SHP77 (cell line): ENCODE data around the gene MCRIP2.

Source experiments
- DNase-seq, 2 experiments: peaks; one replicate each; lab custom pipeline; 2025; lab: John Stamatoyannopoulos, UW

MCRIP2 gene

GRCh38 chr16:669666-670065 lies 28.0 kb downstream of the MCRIP2 start:
- DNase-seq: no peak

- no peak for DNase-seq
Observed at GRCh38 chr16:670485-671352, 29.1 kb downstream of the MCRIP2 start.

- no peak for DNase-seq
Observed at GRCh38 chr16:671353-672131, 29.9 kb downstream of the MCRIP2 start.

DNA sequence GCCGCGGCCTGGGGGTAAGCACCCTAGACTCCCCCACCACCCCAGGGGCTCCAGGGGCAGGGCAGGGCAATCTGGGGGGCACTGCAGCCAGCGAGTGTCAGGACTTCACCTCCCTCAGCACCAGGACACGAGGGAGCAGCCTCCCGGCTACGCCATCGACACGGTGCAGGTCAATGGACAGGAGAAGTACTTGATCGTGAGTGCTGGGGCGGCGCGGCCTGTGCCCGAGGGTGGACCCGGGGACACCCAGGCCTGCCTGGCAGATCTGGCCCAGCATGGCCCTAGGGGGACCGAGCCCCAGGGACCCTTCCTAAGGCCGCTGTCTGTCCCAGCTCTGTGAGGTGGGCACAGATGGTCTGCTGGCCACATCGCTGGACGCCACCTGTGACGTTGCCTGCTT lies 30.7 kb downstream of the MCRIP2 start:
- DNase-seq: no peak

GRCh38 chr16:672851-673250 lies 31.2 kb downstream of the MCRIP2 start:
- no peak for DNase-seq

DNA sequence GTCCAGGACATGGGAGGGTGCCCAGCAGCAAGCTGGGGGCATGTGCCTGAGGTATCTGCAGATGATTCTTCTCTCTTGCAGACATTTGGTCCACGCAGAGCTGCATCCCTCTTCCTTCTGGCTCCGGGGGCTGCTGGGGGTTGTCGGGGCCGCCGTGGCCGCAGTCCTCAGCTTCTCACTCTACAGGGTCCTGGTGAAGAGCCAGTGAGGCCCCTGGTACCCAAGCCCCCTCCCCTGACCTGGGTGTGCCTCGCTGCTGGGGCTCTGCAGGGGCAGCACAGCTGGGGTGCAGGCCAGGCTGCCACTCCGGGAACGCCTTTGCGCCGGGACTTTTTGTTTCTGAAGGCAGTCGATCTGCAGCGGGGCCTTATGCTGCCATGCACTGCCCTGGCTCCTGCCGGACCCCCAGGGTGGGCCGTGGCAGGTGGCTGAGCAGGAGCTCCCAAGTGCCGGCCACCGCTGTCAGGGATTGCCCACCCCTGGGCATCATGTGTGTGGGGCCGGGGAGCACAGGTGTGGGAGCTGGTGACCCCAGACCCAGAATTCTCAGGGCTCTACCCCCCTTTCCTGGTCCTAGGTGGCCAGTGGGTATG lies 31.9 kb downstream of the MCRIP2 start:
- no peak for DNase-seq

GRCh38 chr16:674214-674881 lies 32.7 kb downstream of the MCRIP2 start:
- DNase-seq: no peak

GRCh38 chr16:674968-675883 lies 33.6 kb downstream of the MCRIP2 start, which contains the start of gene RHBDL1:
Gene RHBDL1, plus strand, starts transcription at chr16:675671. Its CDS starts 120 bp downstream, at chr16:675791.
- DNase-seq: no peak

DNA sequence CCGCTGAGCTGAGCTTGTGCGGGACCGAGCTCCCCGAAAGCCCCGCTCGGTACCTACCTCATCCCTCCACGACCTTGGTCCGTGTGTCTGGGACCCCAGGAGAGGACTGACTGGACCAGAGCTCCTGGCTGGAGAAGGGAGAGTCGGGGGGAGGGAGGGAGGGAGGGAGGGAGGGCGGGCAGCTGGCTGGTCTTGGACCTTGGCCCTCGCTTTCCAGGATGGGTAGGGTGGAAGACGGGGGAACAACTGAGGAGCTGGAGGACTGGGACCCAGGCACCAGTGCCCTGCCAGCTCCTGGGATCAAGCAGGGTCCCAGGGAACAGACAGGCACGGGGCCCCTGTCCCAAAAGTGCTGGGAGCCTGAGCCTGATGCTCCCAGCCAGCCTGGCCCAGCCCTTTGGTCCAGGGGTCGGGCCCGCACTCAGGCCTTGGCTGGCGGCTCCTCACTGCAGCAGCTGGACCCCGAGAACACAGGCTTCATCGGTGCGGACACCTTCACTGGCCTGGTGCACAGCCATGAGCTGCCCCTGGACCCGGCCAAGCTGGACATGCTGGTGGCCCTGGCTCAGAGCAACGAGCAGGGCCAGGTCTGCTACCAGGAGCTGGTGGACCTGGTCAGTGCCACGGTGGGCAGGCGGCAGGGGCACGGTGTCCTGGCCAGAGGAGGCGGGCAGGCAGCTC lies 34.4 kb downstream of the MCRIP2 start:
- no peak for DNase-seq

DNA sequence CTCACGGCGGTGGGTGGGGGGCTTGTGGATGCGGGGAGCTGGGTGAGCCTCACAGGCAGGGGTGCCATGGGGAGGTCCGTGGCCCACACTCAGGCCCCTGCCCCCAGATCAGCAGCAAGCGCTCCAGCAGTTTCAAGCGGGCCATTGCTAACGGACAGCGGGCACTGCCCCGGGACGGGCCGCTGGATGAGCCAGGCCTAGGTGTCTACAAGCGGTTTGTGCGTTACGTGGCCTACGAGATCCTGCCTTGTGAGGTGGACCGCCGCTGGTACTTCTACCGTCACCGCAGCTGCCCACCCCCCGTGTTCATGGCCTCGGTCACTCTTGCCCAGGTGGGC lies 34.9 kb downstream of the MCRIP2 start:
- no peak for DNase-seq

DNA sequence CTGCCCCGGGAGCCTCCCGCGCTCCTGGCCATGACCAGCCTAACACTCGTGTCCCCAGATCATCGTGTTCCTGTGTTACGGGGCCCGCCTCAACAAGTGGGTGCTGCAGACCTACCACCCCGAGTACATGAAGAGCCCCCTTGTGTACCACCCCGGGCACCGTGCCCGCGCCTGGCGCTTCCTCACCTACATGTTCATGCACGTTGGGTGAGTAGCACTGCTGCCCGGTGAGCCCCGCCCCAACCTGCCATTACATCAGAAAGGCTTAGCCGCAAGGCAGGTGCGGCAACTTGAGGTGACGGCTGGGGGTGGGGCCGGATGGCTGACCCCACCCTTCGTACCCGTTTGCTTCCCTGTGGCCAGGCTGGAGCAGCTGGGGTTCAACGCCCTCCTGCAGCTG lies 35.3 kb downstream of the MCRIP2 start:
- no peak for DNase-seq

DNA sequence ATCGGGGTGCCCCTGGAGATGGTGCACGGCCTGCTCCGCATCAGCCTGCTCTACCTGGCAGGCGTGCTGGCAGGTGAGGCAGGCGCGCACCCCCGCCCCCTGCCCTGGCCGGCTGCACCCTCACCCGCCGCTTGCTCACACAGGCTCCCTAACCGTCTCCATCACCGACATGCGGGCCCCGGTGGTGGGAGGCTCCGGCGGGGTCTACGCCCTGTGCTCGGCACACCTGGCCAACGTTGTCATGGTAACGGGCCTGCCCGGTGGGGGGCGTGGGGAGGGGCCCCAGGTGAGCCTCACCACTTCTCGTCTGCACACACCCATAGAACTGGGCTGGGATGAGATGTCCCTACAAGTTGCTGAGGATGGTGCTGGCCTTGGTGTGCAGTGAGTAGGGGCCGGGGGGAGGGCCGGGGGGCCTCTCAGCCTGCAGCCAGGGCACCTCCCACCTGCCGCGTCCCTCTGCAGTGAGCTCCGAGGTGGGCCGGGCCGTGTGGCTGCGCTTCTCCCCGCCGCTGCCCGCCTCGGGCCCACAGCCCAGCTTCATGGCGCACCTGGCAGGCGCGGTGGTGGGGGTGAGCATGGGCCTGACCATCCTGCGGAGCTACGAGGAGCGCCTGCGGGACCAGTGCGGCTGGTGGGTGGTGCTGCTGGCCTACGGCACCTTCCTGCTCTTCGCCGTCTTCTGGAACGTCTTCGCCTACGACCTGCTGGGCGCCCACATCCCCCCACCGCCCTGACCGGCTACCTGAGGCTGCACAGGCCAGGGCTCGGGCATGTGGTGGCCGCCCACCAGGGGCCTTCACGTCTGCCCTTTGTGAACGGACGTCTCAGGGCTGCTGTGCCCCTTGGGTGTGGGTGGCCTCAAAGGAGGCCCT lies 35.9 kb downstream of the MCRIP2 start:
- DNase-seq: no peak

DNA sequence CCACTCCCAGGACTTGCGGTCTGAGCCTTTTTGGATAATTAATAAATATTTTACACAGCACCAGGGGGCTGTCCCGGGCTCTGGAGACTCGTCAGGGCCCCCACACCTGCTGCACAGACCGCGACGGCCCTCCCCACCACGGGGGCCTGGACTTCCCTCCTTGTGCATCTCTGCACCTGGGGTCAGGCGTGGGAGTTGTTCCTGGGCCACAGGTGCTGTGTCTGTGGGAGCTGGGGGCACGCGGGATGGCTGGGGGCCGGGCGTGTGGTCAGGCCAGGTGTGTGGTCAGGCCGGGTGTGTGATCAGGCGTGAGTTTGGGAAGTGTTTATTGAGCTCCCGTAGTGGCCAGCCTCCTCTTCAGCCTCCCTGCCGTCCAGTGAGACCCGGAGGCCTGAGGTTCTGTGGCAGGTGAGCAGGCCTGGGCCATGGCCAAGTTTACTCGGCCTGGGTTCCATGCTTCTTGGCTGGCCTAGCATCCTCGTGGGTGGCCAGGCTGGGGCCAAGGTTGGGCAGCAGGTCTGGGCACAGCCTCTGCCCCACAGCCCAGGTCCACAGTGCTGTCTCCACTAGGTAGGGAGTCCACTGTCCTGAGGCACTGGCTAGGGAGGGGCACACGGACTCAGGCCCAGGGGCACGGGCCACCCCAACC lies 36.7 kb downstream of the MCRIP2 start:
- DNase-seq: no peak

DNA sequence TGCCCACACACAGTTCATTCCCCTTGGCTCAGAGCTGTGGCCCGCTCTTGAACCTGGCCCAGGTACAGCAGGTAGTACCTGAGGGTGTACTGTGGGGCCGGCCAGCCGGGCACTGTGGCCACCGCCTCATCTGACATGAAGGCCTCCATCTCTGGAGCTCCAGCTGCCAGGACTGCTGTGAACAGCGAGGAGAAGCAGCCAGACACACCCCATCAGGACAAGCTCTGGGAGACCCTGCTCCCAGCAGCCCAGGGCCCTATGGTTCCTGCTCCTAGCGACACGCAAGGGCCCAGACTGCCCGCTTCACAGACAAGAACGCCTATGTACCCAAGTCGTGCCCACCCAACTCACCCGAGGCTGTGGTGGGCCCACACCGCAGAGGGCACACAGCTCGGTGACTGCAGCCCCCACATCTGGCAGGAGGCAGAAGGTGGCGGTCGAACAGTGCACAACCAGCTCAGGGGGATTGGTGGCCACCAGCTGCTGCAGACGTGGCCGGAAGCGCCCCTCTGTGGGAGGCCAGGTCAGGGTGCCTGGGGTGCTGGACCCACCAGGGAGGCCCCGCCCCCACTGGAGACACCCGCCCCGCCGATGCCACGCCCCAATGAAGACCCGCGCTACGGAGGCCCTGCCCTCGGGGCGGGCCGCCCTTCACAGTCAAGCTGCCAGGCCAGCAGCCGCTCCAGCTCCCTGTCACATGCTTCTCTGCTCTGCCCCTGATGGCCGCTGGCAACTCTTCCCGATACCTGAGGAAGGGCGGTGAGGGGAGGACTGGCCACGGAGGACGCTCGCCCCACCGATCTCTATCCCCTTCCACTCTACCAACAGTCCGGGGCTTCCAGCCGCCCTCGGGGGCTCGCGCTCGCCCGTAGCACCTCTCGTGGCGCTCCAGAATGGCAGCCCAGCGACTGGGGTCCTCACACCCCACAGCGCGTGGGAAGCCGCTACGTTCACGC lies 37.5 kb downstream of the MCRIP2 start:
- peak; percentile 54 to 72 for DNase-seq

- peak; percentile 71 to 88 for DNase-seq
Observed at GRCh38 chr16:679814-680624, 38.4 kb downstream of the MCRIP2 start, which contains the start of gene STUB1. Gene STUB1, plus strand, starts transcription at chr16:680410. Its CDS starts 116 bp downstream, at chr16:680526.

DNA sequence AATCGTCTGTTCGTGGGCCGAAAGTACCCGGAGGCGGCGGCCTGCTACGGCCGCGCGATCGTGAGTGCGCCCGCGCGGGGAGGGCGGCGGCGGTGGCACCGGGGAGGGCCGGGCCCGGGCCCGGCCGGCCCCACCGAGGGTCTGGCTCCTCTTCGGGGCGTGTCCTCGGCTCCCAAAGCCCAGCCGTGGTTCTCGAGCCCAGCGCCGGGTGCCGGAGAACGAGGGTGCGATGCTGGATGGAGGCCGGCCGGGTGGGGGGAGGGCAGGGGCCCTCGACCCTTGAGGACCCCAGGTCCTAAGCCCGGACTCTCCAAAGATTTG lies 39.0 kb downstream of the MCRIP2 start:
- DNase-seq: no peak
